ENCODE results near the gene TP53BP2. TPM values are rescaled to one million over a fixed set of nuclear protein-coding genes. Genes with fewer than 3 reads are reported as not detected.
A peak's percentile ranks its signal among the peaks of the same experiment; 100 is the strongest.

Gene TP53BP2
- total and polyA plus RNA-seq, 5 donors from 2014 or later, result 7.4 to 93.5 (median 8.2) TPM

DNA sequence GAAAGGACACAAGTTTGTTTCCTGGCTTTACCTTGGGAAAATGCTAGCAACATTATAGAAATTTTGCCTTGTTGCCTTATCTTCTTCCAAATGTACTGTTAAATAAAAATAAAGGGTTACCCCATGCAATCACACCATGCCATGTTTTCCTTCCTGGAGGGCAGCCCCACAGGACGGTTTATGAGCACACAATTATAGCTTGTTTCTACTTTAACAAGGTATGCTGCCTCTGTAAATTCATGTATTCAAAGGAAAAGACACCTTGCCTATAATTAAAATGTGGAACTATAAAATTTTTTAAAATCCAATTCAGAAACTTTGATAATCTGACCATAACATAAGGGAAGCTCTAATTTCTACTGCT, 70.1 kb downstream of the TP53BP2 start:
- DNase-seq (no peak), ATAC-seq (ENCODE audit: low read depth in 2 of 2) (no peak)
- Histone ChIP-seq H3K27me3 (ENCODE audit: control insufficient read depth, insufficient read depth, low read length) (no peaks in the 10 kb centered on the region), H3K36me3 (ENCODE audit: control insufficient read depth, insufficient read depth, low read length) (peaks cover 86% of the 10 kb centered on the region), H3K4me3 (ENCODE audit: low read depth, low read length) (no peak overlapping the region), H3K27ac (ENCODE audit: insufficient read depth, low read length, poor library complexity, severe bottlenecking) (no peak overlapping the region), H3K4me1 (ENCODE audit: control insufficient read depth, insufficient read depth, low read length, poor library complexity, severe bottlenecking) (peaks cover 6% of the 10 kb centered on the region), H3K9me3 (ENCODE audit: control insufficient read depth in 2 of 2, low read length in 2 of 2) (no peaks in the 10 kb centered on the region)
- peaks cover 42% of the 10 kb centered on the region for H3K36me3 Mint-ChIP-seq
- no peak overlapping the region for H3K4me3 Mint-ChIP-seq
- H3K27me3 Mint-ChIP-seq, result no peaks in the 10 kb centered on the region
- peaks cover 2 to 25% (median 7%) of the 10 kb centered on the region in 4 donors for H3K4me1 Mint-ChIP-seq
- peak overlapping the region in 2 of 3 donors; percentile 75 to 83 for H3K27ac Mint-ChIP-seq
- no peaks in the 10 kb centered on the region for H3K9me3 Mint-ChIP-seq

DNA sequence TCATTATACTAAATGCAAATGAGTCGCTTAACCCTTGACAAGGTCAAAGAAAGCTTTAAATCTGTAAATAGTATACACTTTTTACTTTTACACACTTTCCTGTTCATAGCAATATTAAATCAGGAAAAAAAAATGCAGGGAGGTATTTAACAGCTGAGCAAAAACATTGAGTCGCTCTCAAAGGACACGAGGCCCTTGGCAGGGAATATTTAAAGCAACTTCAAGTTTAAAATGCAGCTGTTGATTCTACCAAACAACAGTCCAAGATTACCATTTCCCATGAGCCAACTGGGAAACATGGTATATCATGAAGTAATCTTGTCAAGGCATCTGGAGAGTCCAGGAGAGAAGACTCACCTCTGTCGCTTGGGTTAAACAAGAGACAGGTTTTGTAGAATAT, 70.7 kb downstream of the TP53BP2 start:
- DNase-seq (no peak), ATAC-seq (ENCODE audit: low read depth in 2 of 2) (no peak)
- Histone ChIP-seq H3K27ac (ENCODE audit: insufficient read depth, low read length, poor library complexity, severe bottlenecking) (no peak overlapping the region), H3K9me3 (ENCODE audit: control insufficient read depth in 2 of 2, low read length in 2 of 2) (no peaks in the 10 kb centered on the region), H3K27me3 (ENCODE audit: control insufficient read depth, insufficient read depth, low read length) (no peaks in the 10 kb centered on the region), H3K4me1 (ENCODE audit: control insufficient read depth, insufficient read depth, low read length, poor library complexity, severe bottlenecking) (peaks cover 6% of the 10 kb centered on the region), H3K36me3 (ENCODE audit: control insufficient read depth, insufficient read depth, low read length) (peaks cover 86% of the 10 kb centered on the region), H3K4me3 (ENCODE audit: low read depth, low read length) (no peak overlapping the region)
- Mint-ChIP-seq H3K27ac (no peak overlapping the region), H3K4me1 (peaks cover 0 to 25% (median 7%) of the 10 kb centered on the region in 4 donors), H3K9me3 (no peaks in the 10 kb centered on the region), H3K36me3 (peaks cover 44% of the 10 kb centered on the region), H3K4me3 (no peak overlapping the region), H3K27me3 (no peaks in the 10 kb centered on the region)

GRCh38 chr1:223774134-223774814, 71.5 kb downstream of the TP53BP2 start:
- Mint-ChIP-seq H3K4me3 (no peak overlapping the region), H3K4me1 (peaks cover 0 to 25% (median 7%) of the 10 kb centered on the region in 4 donors), H3K27me3 (no peaks in the 10 kb centered on the region), H3K36me3 (peaks cover 52% of the 10 kb centered on the region), H3K9me3 (no peaks in the 10 kb centered on the region), H3K27ac (peak overlapping the region in 1 of 3 donors; percentile 48)
- DNase-seq (no peak), ATAC-seq (ENCODE audit: low read depth in 2 of 2) (no peak)
- Histone ChIP-seq H3K9me3 (ENCODE audit: control insufficient read depth in 2 of 2, low read length in 2 of 2) (no peaks in the 10 kb centered on the region), H3K27ac (ENCODE audit: insufficient read depth, low read length, poor library complexity, severe bottlenecking) (no peak overlapping the region), H3K36me3 (ENCODE audit: control insufficient read depth, insufficient read depth, low read length) (peaks cover 87% of the 10 kb centered on the region), H3K4me3 (ENCODE audit: low read depth, low read length) (no peak overlapping the region), H3K27me3 (ENCODE audit: control insufficient read depth, insufficient read depth, low read length) (no peaks in the 10 kb centered on the region), H3K4me1 (ENCODE audit: control insufficient read depth, insufficient read depth, low read length, poor library complexity, severe bottlenecking) (peaks cover 6% of the 10 kb centered on the region)

DNA sequence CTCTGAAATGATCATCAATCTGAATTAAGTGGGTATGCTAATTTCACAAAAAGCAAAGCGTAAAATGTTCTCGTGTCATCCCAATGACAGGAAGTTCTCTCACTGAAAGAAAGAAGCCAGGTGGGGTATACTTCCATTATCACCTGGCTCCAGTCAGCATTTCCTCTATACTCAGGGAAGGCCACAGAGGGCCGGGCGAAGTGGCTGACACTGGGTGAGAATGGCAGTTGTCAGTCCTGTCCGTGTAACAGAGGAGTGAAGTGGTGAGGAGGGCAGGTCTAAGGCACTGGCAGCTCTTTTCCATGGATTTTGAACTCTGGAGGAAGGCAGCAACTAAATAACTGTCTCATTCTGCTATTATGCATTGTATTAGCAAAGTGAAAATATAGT, 73.0 kb downstream of the TP53BP2 start:
- ATAC-seq (ENCODE audit: low read depth in 2 of 2) (no peak), DNase-seq (no peak)
- Histone ChIP-seq H3K4me1 (ENCODE audit: control insufficient read depth, insufficient read depth, low read length, poor library complexity, severe bottlenecking) (peaks cover 6% of the 10 kb centered on the region), H3K4me3 (ENCODE audit: low read depth, low read length) (no peak overlapping the region), H3K27me3 (ENCODE audit: control insufficient read depth, insufficient read depth, low read length) (no peaks in the 10 kb centered on the region), H3K9me3 (ENCODE audit: control insufficient read depth in 2 of 2, low read length in 2 of 2) (no peaks in the 10 kb centered on the region), H3K36me3 (ENCODE audit: control insufficient read depth, insufficient read depth, low read length) (peaks cover 84% of the 10 kb centered on the region), H3K27ac (ENCODE audit: insufficient read depth, low read length, poor library complexity, severe bottlenecking) (no peak overlapping the region)
- peaks cover 52% of the 10 kb centered on the region for H3K36me3 Mint-ChIP-seq
- H3K4me3 Mint-ChIP-seq, result no peak overlapping the region
- H3K4me1 Mint-ChIP-seq, result peaks cover 0 to 25% (median 7%) of the 10 kb centered on the region in 4 donors
- H3K27ac Mint-ChIP-seq, result peak overlapping the region in 1 of 3 donors; percentile 89
- no peaks in the 10 kb centered on the region for H3K27me3 Mint-ChIP-seq
- no peaks in the 10 kb centered on the region for H3K9me3 Mint-ChIP-seq

DNA sequence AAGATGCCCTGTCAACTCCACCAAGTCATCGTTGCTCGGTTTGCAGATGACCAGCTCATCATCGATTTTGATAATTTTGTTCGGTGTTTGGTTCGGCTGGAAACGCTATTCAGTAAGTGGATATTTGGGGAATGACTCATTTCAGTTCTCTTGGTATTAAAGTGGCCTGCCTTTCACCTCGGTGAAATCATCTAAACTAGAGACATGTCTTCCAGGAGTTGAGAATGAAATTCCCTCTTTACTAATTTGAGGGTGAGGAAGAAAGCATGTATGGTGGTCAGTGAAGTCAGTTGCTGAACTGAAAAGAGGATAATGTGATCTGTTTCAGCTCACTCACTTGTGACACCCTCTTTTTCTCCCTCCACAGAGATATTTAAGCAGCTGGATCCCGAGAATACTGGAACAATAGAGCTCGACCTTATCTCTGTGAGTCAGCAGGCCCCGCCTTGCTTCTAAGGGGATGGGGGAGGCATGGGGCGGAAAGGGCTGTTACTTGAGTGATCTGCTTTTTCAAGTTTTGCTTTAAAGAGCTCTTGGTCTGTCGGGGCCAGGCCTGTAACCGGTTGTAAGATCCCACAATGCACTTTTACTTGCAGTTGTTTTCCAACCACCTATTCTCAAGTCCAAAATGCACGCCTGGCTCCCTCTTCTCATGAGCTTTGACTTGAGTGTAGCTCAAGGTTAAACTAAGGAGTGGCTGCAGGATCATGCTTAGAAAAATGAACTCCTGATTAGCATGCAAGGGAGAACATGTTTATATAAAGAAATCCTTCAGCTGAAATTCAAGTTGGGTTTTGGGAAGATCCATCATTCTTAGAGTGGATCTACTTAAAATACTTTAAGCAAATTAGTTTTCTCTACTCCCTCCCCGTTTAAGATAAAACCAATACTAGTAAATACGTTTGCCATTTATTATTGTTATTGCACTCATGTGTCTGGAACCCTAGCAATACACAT, 73.7 kb downstream of the TP53BP2 start:
- no peaks in the 10 kb centered on the region for H3K27me3 Mint-ChIP-seq
- peaks cover 0 to 24% (median 7%) of the 10 kb centered on the region in 4 donors for H3K4me1 Mint-ChIP-seq
- no peak for ATAC-seq (ENCODE audit: low read depth in 2 of 2)
- H3K9me3 ChIP-seq (ENCODE audit: control insufficient read depth in 2 of 2, low read length in 2 of 2), result no peaks in the 10 kb centered on the region
- H3K4me3 Mint-ChIP-seq, result peak overlapping the region in 1 of 4 donors; percentile 16
- no peaks in the 10 kb centered on the region for H3K27me3 ChIP-seq (ENCODE audit: control insufficient read depth, insufficient read depth, low read length)
- H3K36me3 ChIP-seq (ENCODE audit: control insufficient read depth, insufficient read depth, low read length), result peaks cover 79% of the 10 kb centered on the region
- peaks cover 47% of the 10 kb centered on the region for H3K36me3 Mint-ChIP-seq
- no peak overlapping the region for H3K27ac ChIP-seq (ENCODE audit: insufficient read depth, low read length, poor library complexity, severe bottlenecking)
- peaks cover 6% of the 10 kb centered on the region for H3K4me1 ChIP-seq (ENCODE audit: control insufficient read depth, insufficient read depth, low read length, poor library complexity, severe bottlenecking)
- peak overlapping the region in 2 of 3 donors; percentile 59 to 89 for H3K27ac Mint-ChIP-seq
- no peaks in the 10 kb centered on the region for H3K9me3 Mint-ChIP-seq
- no peak overlapping the region for H3K4me3 ChIP-seq (ENCODE audit: low read depth, low read length)
- DNase-seq, result peak in 1 of 3 donors; percentile 11

- peaks cover 44% of the 10 kb centered on the region for H3K36me3 Mint-ChIP-seq
- H3K36me3 ChIP-seq (ENCODE audit: control insufficient read depth, insufficient read depth, low read length), result peaks cover 76% of the 10 kb centered on the region
- H3K4me3 Mint-ChIP-seq, result no peak overlapping the region
- peaks cover 0 to 22% (median 7%) of the 10 kb centered on the region in 4 donors for H3K4me1 Mint-ChIP-seq
- no peaks in the 10 kb centered on the region for H3K9me3 Mint-ChIP-seq
- no peaks in the 10 kb centered on the region for H3K9me3 ChIP-seq (ENCODE audit: control insufficient read depth in 2 of 2, low read length in 2 of 2)
- ATAC-seq (ENCODE audit: low read depth in 2 of 2) (no peak), DNase-seq (no peak)
- peak overlapping the region; percentile 22 to 89 (median 88) for H3K27ac Mint-ChIP-seq
- H3K4me3 ChIP-seq (ENCODE audit: low read depth, low read length), result no peak overlapping the region
- peaks cover 6% of the 10 kb centered on the region for H3K4me1 ChIP-seq (ENCODE audit: control insufficient read depth, insufficient read depth, low read length, poor library complexity, severe bottlenecking)
- H3K27me3 Mint-ChIP-seq, result no peaks in the 10 kb centered on the region
- H3K27ac ChIP-seq (ENCODE audit: insufficient read depth, low read length, poor library complexity, severe bottlenecking), result no peak overlapping the region
- H3K27me3 ChIP-seq (ENCODE audit: control insufficient read depth, insufficient read depth, low read length), result no peaks in the 10 kb centered on the region
These were observed 74.3 kb downstream of the TP53BP2 start for GRCh38 chr1:223771469-223771813.

- H3K27ac Mint-ChIP-seq, result peak overlapping the region in 2 of 3 donors; percentile 88 to 89
- Histone ChIP-seq H3K9me3 (ENCODE audit: control insufficient read depth in 2 of 2, low read length in 2 of 2) (no peaks in the 10 kb centered on the region), H3K4me1 (ENCODE audit: control insufficient read depth, insufficient read depth, low read length, poor library complexity, severe bottlenecking) (peaks cover under 1% of the 10 kb centered on the region), H3K4me3 (ENCODE audit: low read depth, low read length) (no peak overlapping the region), H3K27ac (ENCODE audit: insufficient read depth, low read length, poor library complexity, severe bottlenecking) (no peak overlapping the region), H3K27me3 (ENCODE audit: control insufficient read depth, insufficient read depth, low read length) (no peaks in the 10 kb centered on the region), H3K36me3 (ENCODE audit: control insufficient read depth, insufficient read depth, low read length) (peaks cover 76% of the 10 kb centered on the region)
- peaks cover 0 to 15% (median 5%) of the 10 kb centered on the region in 4 donors for H3K4me1 Mint-ChIP-seq
- no peaks in the 10 kb centered on the region for H3K9me3 Mint-ChIP-seq
- no peak overlapping the region for H3K4me3 Mint-ChIP-seq
- no peak for DNase-seq
- ATAC-seq (ENCODE audit: low read depth in 2 of 2), result no peak
- no peaks in the 10 kb centered on the region for H3K27me3 Mint-ChIP-seq
- H3K36me3 Mint-ChIP-seq, result peaks cover 44% of the 10 kb centered on the region
These were observed 75.0 kb downstream of the TP53BP2 start for GRCh38 chr1:223770621-223771315.
